ENCODE data around the gene PCDH17.

Gene PCDH17, protein sequence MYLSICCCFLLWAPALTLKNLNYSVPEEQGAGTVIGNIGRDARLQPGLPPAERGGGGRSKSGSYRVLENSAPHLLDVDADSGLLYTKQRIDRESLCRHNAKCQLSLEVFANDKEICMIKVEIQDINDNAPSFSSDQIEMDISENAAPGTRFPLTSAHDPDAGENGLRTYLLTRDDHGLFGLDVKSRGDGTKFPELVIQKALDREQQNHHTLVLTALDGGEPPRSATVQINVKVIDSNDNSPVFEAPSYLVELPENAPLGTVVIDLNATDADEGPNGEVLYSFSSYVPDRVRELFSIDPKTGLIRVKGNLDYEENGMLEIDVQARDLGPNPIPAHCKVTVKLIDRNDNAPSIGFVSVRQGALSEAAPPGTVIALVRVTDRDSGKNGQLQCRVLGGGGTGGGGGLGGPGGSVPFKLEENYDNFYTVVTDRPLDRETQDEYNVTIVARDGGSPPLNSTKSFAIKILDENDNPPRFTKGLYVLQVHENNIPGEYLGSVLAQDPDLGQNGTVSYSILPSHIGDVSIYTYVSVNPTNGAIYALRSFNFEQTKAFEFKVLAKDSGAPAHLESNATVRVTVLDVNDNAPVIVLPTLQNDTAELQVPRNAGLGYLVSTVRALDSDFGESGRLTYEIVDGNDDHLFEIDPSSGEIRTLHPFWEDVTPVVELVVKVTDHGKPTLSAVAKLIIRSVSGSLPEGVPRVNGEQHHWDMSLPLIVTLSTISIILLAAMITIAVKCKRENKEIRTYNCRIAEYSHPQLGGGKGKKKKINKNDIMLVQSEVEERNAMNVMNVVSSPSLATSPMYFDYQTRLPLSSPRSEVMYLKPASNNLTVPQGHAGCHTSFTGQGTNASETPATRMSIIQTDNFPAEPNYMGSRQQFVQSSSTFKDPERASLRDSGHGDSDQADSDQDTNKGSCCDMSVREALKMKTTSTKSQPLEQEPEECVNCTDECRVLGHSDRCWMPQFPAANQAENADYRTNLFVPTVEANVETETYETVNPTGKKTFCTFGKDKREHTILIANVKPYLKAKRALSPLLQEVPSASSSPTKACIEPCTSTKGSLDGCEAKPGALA (N-terminal part only)

DNA sequence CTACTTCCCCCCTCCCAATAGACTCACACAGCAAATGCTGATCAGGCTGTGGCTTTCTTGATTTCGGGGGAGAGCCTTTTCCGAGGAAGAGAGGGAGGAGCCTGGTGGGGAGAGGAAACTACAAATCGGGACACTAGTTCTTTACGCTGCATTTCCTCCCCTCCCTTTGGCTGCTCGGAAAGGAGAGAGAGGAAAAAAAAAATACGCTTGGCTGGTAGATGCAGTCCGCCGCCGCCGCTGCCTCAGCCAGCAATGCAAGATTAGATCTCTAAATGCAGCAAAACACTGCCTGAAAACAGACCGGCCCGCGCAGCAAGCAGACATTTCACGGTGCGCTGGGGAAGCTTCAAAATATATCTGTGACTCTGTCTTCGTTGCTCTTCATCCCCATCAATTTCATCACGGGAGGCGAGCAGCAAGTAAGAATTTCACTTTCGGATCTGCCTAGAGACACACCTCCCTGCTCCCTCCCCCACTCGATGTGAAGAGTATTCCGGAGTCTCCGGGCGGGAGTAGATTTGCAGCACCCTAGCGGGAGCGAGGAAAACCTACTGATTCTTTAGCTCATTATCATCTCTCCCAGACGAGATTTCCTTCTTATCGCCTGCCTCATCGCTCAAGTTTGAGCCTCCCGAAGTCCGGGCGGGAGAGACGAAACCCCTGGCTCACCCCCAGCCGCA lies at the start of gene PCDH17:
TSS of gene PCDH17 (plus strand) at position 149 of the 680 bp plus-strand sequence. CDS start 803 bp downstream, outside the sequence.
- Histone ChIP-seq H2AFZ (ENCODE audit: low read depth, low read length) (no peak within 1 kb of the TSS), H3K4me2 (ENCODE audit: insufficient read depth, low read length) (no peak within 1 kb of the TSS)
- DNase-seq: no peak

DNA sequence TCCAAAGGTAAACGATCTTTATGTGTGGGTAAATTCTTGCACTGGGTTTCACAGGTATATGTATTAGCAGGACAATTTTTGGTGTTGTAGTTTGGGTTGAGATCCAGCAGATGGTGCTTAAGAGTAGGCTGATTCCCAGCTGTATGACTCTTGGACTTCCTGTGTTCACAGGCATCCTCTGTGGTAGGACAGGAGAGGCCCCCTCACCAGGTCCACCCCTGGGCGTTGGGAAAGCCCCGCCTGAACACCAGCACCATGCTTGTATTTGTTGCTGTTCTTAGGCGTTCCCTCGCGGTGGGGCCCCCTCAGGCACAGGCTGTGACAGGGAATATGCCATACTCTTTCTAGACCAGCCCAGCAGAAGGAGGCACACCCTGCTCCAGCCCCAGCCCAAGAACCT lies 49.5 kb upstream of the PCDH17 start:
- no peak overlapping the region for H3K9ac ChIP-seq (ENCODE audit: low read depth, low read length)
- H3K79me2 ChIP-seq (ENCODE audit: insufficient read depth, low read length): no peaks in the 10 kb centered on the region
- TF ChIP-seq EZH2 (IDR thresholded peaks at IDR 0.05; ENCODE audit: borderline replicate concordance, low read depth, low read length, severe bottlenecking): no peak
- TF ChIP-seq, protein P1, sequence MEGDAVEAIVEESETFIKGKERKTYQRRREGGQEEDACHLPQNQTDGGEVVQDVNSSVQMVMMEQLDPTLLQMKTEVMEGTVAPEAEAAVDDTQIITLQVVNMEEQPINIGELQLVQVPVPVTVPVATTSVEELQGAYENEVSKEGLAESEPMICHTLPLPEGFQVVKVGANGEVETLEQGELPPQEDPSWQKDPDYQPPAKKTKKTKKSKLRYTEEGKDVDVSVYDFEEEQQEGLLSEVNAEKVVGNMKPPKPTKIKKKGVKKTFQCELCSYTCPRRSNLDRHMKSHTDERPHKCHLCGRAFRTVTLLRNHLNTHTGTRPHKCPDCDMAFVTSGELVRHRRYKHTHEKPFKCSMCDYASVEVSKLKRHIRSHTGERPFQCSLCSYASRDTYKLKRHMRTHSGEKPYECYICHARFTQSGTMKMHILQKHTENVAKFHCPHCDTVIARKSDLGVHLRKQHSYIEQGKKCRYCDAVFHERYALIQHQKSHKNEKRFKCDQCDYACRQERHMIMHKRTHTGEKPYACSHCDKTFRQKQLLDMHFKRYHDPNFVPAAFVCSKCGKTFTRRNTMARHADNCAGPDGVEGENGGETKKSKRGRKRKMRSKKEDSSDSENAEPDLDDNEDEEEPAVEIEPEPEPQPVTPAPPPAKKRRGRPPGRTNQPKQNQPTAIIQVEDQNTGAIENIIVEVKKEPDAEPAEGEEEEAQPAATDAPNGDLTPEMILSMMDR (IDR thresholded peaks at IDR 0.05; ENCODE audit: borderline replicate concordance, extremely low read depth, low read length, poor library complexity, severe bottlenecking): no peak
- H4K20me1 ChIP-seq (ENCODE audit: insufficient read depth, low read length): no peaks in the 10 kb centered on the region
- H3K4me2 ChIP-seq (ENCODE audit: insufficient read depth, low read length): no peak overlapping the region
- no peak overlapping the region for H2AFZ ChIP-seq (ENCODE audit: low read depth, low read length)
- no peak overlapping the region for H3K27ac ChIP-seq (ENCODE audit: low read length)
- no peaks in the 10 kb centered on the region for H3K27me3 ChIP-seq (ENCODE audit: insufficient read depth, low read length, poor library complexity)
- H3K4me1 ChIP-seq (ENCODE audit: insufficient read depth, low read length): no peaks in the 10 kb centered on the region
- no peaks in the 10 kb centered on the region for H3K36me3 ChIP-seq (ENCODE audit: insufficient read depth, low read length)
- DNase-seq (no peak), ATAC-seq (ENCODE audit: insufficient read depth, low read depth) (no peak)
- H3K4me3 ChIP-seq (ENCODE audit: low read depth in 1 of 2, low read length in 2 of 2): no peak overlapping the region
- no peaks in the 10 kb centered on the region for H3K9me3 ChIP-seq (ENCODE audit: insufficient read depth, low read length, severe bottlenecking)

More for the DNA sequence above, at the start of gene PCDH17:
- H3K27ac ChIP-seq (ENCODE audit: low read length): no peak within 1 kb of the TSS
- H4K20me1 ChIP-seq (ENCODE audit: insufficient read depth, low read length): no peaks in the 10 kb centered on the region
- peaks cover 18% of the 10 kb centered on the region for H3K9me3 ChIP-seq (ENCODE audit: insufficient read depth, low read length, severe bottlenecking)
- no peaks in the 10 kb centered on the region for H3K4me1 ChIP-seq (ENCODE audit: insufficient read depth, low read length)
- no peak within 1 kb of the TSS for H3K4me3 ChIP-seq (ENCODE audit: low read depth in 1 of 2, low read length in 2 of 2)
- H3K9ac ChIP-seq (ENCODE audit: low read depth, low read length): no peak within 1 kb of the TSS
- no peaks in the 10 kb centered on the region for H3K27me3 ChIP-seq (ENCODE audit: insufficient read depth, low read length, poor library complexity)
- H3K79me2 ChIP-seq (ENCODE audit: insufficient read depth, low read length): no peaks in the 10 kb centered on the region
- ATAC-seq (ENCODE audit: insufficient read depth, low read depth): no peak
- TF ChIP-seq, protein P1 (IDR thresholded peaks at IDR 0.05; ENCODE audit: borderline replicate concordance, extremely low read depth, low read length, poor library complexity, severe bottlenecking): no peak
- no peak for TF ChIP-seq EZH2 (IDR thresholded peaks at IDR 0.05; ENCODE audit: borderline replicate concordance, low read depth, low read length, severe bottlenecking)
- H3K36me3 ChIP-seq (ENCODE audit: insufficient read depth, low read length): no peaks in the 10 kb centered on the region

DNA sequence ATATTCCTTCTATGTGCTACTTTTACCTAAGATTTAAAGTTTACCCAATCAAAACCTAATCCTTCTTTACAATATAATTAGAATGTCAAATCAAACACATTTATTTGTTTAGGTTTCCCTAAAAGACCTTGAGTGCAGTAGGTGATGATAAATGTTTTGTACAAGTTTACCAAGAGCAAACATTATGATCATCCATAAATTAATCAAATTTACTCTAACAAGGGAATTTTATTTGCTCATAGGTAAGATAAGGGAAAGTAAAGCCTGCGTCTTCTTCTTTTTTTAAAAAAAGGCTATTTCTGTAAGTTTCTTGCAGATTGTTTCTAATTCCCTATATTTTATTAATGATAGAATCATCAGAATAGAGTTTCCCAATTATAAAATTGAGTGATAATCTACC lies 48.0 kb upstream of the PCDH17 start:
- H2AFZ ChIP-seq (ENCODE audit: low read depth, low read length): no peak overlapping the region
- no peaks in the 10 kb centered on the region for H3K79me2 ChIP-seq (ENCODE audit: insufficient read depth, low read length)
- no peak for ATAC-seq (ENCODE audit: insufficient read depth, low read depth)
- DNase-seq: no peak
- H3K9me3 ChIP-seq (ENCODE audit: insufficient read depth, low read length, severe bottlenecking): no peaks in the 10 kb centered on the region
- H3K4me3 ChIP-seq (ENCODE audit: low read depth in 1 of 2, low read length in 2 of 2): no peak overlapping the region
- TF ChIP-seq EZH2 (IDR thresholded peaks at IDR 0.05; ENCODE audit: borderline replicate concordance, low read depth, low read length, severe bottlenecking): no peak
- TF ChIP-seq, protein P1 (IDR thresholded peaks at IDR 0.05; ENCODE audit: borderline replicate concordance, extremely low read depth, low read length, poor library complexity, severe bottlenecking): no peak
- no peaks in the 10 kb centered on the region for H4K20me1 ChIP-seq (ENCODE audit: insufficient read depth, low read length)
- H3K36me3 ChIP-seq (ENCODE audit: insufficient read depth, low read length): no peaks in the 10 kb centered on the region
- no peaks in the 10 kb centered on the region for H3K27me3 ChIP-seq (ENCODE audit: insufficient read depth, low read length, poor library complexity)
- H3K4me2 ChIP-seq (ENCODE audit: insufficient read depth, low read length): no peak overlapping the region
- no peaks in the 10 kb centered on the region for H3K4me1 ChIP-seq (ENCODE audit: insufficient read depth, low read length)
- no peak overlapping the region for H3K27ac ChIP-seq (ENCODE audit: low read length)
- no peak overlapping the region for H3K9ac ChIP-seq (ENCODE audit: low read depth, low read length)
